ENCODE data around the gene SND1.

- TF ChIP-seq POLR2A (IDR thresholded peaks at IDR 0.05; ENCODE audit: low read depth, low read length) (no peak), POLR2AphosphoS5 (IDR thresholded peaks at IDR 0.05; ENCODE audit: low read depth, low read length) (no peak), TAF1 (IDR thresholded peaks at IDR 0.05; ENCODE audit: borderline replicate concordance, low read depth, low read length) (no peak)
These were observed 252.6 kb downstream of the SND1 start for GRCh38 chr7:127904670-127904985.

Data from GM12892 (cell line).